DOHH2 (cell line): ENCODE measurements around the gene NUTM2F.

Experiments
- CTCF ChIP-seq: fragments of 200-600 bp; sonication (generic); IDR thresholded peaks from one replicate; pipeline ENCODE4 v1.5.1; 2014; ENCODE audit warnings: antibody characterized with exemption, mild to moderate bottlenecking, low read depth, low read length; ENCODE audit not compliant: poor library complexity, severe bottlenecking
- EZH2phosphoT487 ChIP-seq: fragments of 200-600 bp; sonication (generic); IDR thresholded peaks from 2 replicates; pipeline ENCODE4 v1.6.1; 2017; ENCODE audit warnings: borderline replicate concordance, mild to moderate bottlenecking, antibody characterized with exemption, low read length, moderate library complexity, mixed read lengths

DNA sequence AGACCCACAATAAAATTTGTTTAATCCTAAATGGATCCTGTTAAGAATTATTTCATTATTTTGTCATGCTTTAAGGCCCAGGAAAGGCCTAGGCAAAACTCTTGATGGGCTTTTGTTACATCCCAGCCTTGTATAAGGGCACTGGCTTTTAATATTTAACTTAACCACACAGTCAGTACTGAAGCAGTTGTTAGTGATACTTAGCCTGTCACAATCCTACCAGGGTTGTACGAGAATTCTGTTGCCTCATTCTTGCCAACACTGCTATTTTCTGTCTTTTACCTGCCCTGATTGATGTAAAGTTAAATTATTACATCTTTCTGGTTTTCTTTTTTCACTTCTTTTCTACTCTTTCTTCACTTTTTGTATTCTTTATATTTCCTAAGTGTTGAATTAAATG lies 58.4 kb downstream of the NUTM2F start:
- no peak for TF ChIP-seq CTCF
- TF ChIP-seq EZH2phosphoT487: no peak
